GM12864 (cell line): Measurements from ENCODE around the gene TSPO2.

Source experiments
- DNase-seq: peaks from one replicate; pipeline ENCODE4 v3.0.0-alpha.2; 2011; ENCODE audit warnings: low read depth
- H3K4me3 ChIP-seq: 2 replicates; pipeline ENCODE4 v1.5.1; 2011; ENCODE audit warnings: mild to moderate bottlenecking, low read depth, low read length, control low read depth
- TF ChIP-seq, protein P1 (sequence below): IDR thresholded peaks from 2 replicates; pipeline ENCODE4 v1.5.1; 2011; ENCODE audit warnings: low read depth, mild to moderate bottlenecking, moderate library complexity, low read length, control low read depth, inconsistent platforms; ENCODE audit errors: missing control alignments

TSPO2 gene

DNA sequence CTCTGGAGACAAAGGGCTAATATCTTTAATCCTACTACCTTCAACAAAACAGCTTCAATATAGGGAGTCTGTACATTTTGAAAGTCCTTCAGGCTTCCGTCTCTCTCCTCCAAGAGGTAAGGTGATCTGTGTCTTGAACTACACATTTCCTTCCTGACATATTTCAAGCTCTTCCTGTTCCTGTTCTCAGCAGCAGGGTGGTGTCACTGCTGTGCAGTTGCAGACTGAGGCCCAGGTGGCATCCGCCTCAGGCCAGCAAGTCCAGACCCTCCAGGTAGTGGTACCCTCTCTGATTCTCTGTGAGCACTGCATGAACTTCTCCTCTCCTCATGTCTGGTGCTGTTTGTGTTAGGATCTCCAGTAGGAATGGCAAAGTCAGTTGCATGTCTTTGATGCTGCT lies 38.4 kb downstream of the TSPO2 start:
- TF ChIP-seq, protein P1, sequence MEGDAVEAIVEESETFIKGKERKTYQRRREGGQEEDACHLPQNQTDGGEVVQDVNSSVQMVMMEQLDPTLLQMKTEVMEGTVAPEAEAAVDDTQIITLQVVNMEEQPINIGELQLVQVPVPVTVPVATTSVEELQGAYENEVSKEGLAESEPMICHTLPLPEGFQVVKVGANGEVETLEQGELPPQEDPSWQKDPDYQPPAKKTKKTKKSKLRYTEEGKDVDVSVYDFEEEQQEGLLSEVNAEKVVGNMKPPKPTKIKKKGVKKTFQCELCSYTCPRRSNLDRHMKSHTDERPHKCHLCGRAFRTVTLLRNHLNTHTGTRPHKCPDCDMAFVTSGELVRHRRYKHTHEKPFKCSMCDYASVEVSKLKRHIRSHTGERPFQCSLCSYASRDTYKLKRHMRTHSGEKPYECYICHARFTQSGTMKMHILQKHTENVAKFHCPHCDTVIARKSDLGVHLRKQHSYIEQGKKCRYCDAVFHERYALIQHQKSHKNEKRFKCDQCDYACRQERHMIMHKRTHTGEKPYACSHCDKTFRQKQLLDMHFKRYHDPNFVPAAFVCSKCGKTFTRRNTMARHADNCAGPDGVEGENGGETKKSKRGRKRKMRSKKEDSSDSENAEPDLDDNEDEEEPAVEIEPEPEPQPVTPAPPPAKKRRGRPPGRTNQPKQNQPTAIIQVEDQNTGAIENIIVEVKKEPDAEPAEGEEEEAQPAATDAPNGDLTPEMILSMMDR: no peak
- no peak overlapping the region for H3K4me3 ChIP-seq
- no peak for DNase-seq

DNA sequence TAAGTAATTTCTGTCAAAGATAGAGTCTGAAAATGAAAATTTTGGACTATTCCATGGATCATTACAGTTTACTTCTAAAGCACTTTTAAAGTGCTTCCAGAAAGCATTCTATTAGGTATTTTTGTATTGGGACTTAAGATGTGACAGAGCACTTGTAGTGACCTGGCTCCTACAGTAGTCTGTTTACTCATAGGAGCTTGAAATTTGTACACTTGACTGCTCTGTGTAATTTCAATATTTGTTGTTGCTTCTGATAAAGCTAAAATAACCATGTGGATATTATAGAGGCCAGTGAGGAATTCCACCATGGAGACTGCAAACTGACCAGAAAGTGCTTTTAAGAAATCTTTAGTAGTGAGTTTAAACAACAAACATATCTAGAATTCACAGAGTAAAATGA lies 40.8 kb downstream of the TSPO2 start:
- TF ChIP-seq, protein P1: no peak
- no peak for DNase-seq
- no peak overlapping the region for H3K4me3 ChIP-seq

DNA sequence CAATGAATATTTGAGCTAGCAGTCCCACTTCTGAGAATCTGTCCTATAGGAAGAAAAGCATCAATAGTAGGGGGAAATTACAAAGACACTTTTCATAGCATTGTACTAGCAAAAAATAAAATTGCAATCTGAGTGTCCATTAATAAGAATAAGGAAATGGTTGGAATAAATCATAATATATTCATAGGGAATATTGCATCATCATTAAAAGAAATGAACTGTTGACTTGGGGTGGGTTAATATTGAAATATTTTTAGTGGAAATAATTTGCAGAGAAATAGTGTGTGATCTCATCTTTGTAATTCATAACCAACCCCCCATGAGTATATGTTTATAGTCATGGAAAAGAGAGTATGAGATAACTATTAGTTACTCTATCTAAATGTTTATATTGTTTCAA lies 42.9 kb downstream of the TSPO2 start:
- no peak overlapping the region for H3K4me3 ChIP-seq
- no peak for DNase-seq
- TF ChIP-seq, protein P1: no peak

DNA sequence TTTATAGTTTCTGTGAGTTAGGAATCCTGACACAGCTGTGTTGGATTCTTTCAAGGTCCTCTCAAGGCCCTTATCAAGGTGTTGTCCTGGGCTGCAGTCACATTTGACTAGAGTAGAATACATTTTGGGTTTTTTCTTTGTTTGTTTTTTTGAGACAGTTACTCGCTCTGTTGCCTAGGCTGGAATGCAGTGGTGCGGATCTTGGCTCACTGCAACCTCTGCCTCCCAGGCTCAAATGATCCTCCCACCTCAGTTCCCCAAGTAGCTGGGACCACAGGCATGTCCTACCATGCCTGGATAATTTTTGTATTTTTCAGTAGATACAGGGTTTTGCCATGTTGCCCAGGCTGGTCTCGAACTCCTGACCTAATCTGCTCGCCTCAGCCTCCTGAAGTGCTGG lies 46.2 kb downstream of the TSPO2 start:
- no peak overlapping the region for H3K4me3 ChIP-seq
- no peak for DNase-seq
- TF ChIP-seq, protein P1: no peak

DNA sequence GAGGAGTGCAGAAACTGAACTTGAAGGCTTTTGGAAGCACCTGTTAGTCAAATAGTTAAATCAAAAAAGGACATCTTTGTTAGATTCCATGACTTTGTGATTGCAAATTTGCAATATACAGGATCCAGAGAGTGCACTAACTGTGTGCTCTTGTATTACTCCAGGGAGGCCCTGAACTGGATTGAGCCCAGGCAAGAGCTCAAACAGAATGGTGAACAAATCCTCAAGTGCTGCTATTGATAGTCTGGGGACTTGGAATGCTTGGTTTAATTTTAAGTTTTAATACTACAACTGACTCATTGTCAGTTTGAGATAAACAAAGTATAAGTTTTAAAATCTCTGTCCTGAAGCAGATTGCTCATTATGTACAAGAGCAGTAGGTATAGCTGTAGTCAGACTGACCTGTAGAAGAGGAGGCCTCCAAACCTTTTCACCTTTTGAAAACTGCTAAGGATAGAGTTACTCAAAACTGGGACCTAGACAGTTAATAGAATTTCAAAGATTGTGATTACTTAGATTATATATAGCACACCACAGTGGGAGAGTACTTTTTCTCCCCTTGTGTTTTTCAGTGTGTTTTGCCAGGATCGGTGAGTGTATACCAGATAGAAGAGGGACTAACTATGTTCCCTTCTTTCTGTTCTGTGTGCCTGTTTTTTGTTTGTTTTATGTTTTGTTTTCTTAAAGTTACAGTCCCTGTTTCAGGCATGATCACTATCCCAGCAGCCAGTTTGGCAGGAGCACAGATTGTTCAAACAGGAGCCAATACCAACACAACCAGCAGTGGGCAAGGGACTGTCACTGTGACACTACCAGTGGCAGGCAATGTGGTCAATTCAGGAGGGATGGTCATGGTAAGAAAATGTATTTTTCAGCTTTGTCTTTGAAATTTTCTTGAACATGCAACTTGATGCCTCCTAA lies 48.8 kb downstream of the TSPO2 start:
- TF ChIP-seq, protein P1: no peak

DNA sequence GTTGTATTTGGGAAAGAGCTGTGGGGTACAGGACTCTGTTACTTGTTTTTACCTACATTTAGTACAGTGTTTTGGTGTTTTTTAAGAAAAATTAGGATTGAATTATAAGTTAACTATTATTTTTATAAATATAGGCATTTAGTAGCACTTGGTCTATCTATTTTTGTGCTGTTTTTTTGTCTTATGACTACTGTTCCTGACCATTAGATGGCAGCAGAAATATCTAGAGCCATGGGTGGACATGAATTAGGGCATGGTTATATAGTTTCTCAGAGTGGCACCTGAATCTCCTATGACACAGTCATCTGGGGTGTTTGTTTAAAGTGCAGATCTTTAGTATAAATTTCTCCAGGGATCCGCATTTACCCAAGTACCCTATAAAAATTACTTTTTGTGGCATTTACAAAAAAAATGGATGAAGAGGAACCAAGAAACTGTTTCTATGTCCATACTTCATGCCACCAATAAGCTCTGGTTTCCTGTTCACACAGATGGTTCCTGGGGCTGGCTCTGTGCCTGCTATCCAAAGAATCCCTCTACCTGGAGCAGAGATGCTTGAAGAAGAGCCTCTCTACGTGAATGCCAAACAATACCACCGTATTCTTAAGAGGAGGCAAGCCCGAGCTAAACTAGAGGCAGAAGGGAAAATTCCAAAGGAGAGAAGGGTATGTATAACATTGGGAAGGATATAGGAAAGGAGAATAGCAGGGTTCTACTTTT lies 50.3 kb downstream of the TSPO2 start:
- no peak overlapping the region for H3K4me3 ChIP-seq
- DNase-seq: no peak
- TF ChIP-seq, protein P1: peak; percentile 31

More for the DNA sequence above, 48.8 kb downstream of the TSPO2 start:
- no peak for DNase-seq
- no peak overlapping the region for H3K4me3 ChIP-seq
